ENCODE data around the gene GABRB1.

GABRB1 gene

GRCh38 chr4:47031011-47031678 lies at the start of gene GABRB1:
TSS of gene GABRB1 (plus strand) at chr4:47031567.
- H3K9me3 ChIP-seq (ENCODE audit: insufficient read depth, low read length, severe bottlenecking): no peaks in the 10 kb centered on the region
- H3K4me2 ChIP-seq (ENCODE audit: insufficient read depth, low read length): no peak within 1 kb of the TSS
- DNase-seq (no peak), ATAC-seq (ENCODE audit: insufficient read depth, low read depth) (no peak)
- H3K4me1 ChIP-seq (ENCODE audit: insufficient read depth, low read length): no peaks in the 10 kb centered on the region
- H2AFZ ChIP-seq (ENCODE audit: low read depth, low read length): no peak within 1 kb of the TSS
- H3K36me3 ChIP-seq (ENCODE audit: insufficient read depth, low read length): no peaks in the 10 kb centered on the region
- no peak within 1 kb of the TSS for H3K9ac ChIP-seq (ENCODE audit: low read depth, low read length)
- H3K4me3 ChIP-seq (ENCODE audit: low read depth in 1 of 2, low read length in 2 of 2): no peak within 1 kb of the TSS
- no peak within 1 kb of the TSS for H3K27ac ChIP-seq (ENCODE audit: low read length)
- TF ChIP-seq CTCF (IDR thresholded peaks at IDR 0.05; ENCODE audit: borderline replicate concordance, extremely low read depth, low read length, poor library complexity, severe bottlenecking): no peak
- no peak for TF ChIP-seq EZH2 (IDR thresholded peaks at IDR 0.05; ENCODE audit: borderline replicate concordance, low read depth, low read length, severe bottlenecking)
- no peaks in the 10 kb centered on the region for H3K27me3 ChIP-seq (ENCODE audit: insufficient read depth, low read length, poor library complexity)
- H4K20me1 ChIP-seq (ENCODE audit: insufficient read depth, low read length): no peaks in the 10 kb centered on the region
- H3K79me2 ChIP-seq (ENCODE audit: insufficient read depth, low read length): no peaks in the 10 kb centered on the region

GRCh38 chr4:46984781-46985180 lies 46.6 kb upstream of the GABRB1 start:
- Histone ChIP-seq H3K4me2 (ENCODE audit: insufficient read depth, low read length) (no peak overlapping the region), H3K4me3 (ENCODE audit: low read depth in 1 of 2, low read length in 2 of 2) (no peak overlapping the region), H3K27ac (ENCODE audit: low read length) (no peak overlapping the region), H2AFZ (ENCODE audit: low read depth, low read length) (no peak overlapping the region), H3K9ac (ENCODE audit: low read depth, low read length) (no peak overlapping the region), H3K27me3 (ENCODE audit: insufficient read depth, low read length, poor library complexity) (no peaks in the 10 kb centered on the region), H3K4me1 (ENCODE audit: insufficient read depth, low read length) (no peaks in the 10 kb centered on the region), H4K20me1 (ENCODE audit: insufficient read depth, low read length) (no peaks in the 10 kb centered on the region), H3K79me2 (ENCODE audit: insufficient read depth, low read length) (no peaks in the 10 kb centered on the region), H3K9me3 (ENCODE audit: insufficient read depth, low read length, severe bottlenecking) (no peaks in the 10 kb centered on the region), H3K36me3 (ENCODE audit: insufficient read depth, low read length) (no peaks in the 10 kb centered on the region)
- DNase-seq (no peak), ATAC-seq (ENCODE audit: insufficient read depth, low read depth) (no peak)
- TF ChIP-seq CTCF (IDR thresholded peaks at IDR 0.05; ENCODE audit: borderline replicate concordance, extremely low read depth, low read length, poor library complexity, severe bottlenecking) (no peak), EZH2 (IDR thresholded peaks at IDR 0.05; ENCODE audit: borderline replicate concordance, low read depth, low read length, severe bottlenecking) (no peak)

GRCh38 chr4:46986922-46987638 lies 44.3 kb upstream of the GABRB1 start:
- Histone ChIP-seq H3K4me3 (ENCODE audit: low read depth in 1 of 2, low read length in 2 of 2) (no peak overlapping the region), H4K20me1 (ENCODE audit: insufficient read depth, low read length) (no peaks in the 10 kb centered on the region), H3K36me3 (ENCODE audit: insufficient read depth, low read length) (no peaks in the 10 kb centered on the region), H3K4me2 (ENCODE audit: insufficient read depth, low read length) (no peak overlapping the region), H3K27me3 (ENCODE audit: insufficient read depth, low read length, poor library complexity) (no peaks in the 10 kb centered on the region), H3K9me3 (ENCODE audit: insufficient read depth, low read length, severe bottlenecking) (no peaks in the 10 kb centered on the region), H3K9ac (ENCODE audit: low read depth, low read length) (no peak overlapping the region), H3K27ac (ENCODE audit: low read length) (no peak overlapping the region), H3K4me1 (ENCODE audit: insufficient read depth, low read length) (no peaks in the 10 kb centered on the region), H3K79me2 (ENCODE audit: insufficient read depth, low read length) (no peaks in the 10 kb centered on the region), H2AFZ (ENCODE audit: low read depth, low read length) (no peak overlapping the region)
- ATAC-seq (ENCODE audit: insufficient read depth, low read depth): no peak
- TF ChIP-seq EZH2 (IDR thresholded peaks at IDR 0.05; ENCODE audit: borderline replicate concordance, low read depth, low read length, severe bottlenecking) (no peak), CTCF (IDR thresholded peaks at IDR 0.05; ENCODE audit: borderline replicate concordance, extremely low read depth, low read length, poor library complexity, severe bottlenecking) (no peak)
- no peak for DNase-seq

Data from DND-41 (cell line).